ENCODE data around the gene SRP68.
"Not testable (repeated sequence)": the region's sequence is repeated elsewhere in the genome, so short reads cannot be mapped to it uniquely, and the experiment has no call there.

SRP68 gene

DNA sequence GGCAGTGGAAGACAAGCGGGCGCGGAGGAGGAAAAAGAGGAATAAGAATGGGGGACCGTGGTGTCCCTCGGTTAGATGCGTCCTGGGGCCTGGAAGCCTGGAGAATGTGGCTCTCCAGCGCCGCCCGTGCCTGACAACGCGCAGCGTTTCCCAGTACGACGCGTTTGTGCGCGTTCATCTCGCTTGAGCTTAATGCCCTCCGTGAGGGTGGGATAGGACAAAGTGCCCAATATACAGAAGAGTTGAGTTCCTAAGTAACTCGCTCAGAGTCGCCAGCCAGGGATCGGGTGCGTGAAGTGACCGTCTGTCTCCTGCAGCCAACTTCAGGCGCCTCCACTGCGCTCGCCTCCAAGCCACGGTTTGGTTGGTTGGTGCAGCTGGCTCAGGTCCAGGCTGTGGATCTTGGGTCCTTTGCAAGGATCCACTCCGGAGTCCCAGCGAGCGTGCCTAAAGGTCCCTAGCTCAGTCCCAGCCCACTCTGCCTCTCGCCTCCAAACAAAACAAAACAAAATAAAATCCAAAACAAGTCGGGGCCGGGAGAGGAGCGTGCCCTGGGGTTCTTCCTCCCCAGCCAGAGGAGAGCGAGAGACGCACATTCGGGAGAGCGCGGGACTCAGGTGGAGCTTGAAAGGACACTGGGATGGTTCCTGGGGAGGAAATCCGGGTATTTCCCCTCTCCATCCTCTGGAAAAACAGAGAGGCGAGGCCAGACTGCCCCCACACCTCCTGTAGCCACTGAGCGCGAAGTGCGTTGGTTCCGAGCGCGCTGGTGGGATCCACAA is 3.2 kb upstream of the SRP68 start:
- peaks cover 48% of the 10 kb centered on the region for H3K4me1 Mint-ChIP-seq
- no peak overlapping the region for H3K27ac Mint-ChIP-seq
- peaks cover 3% of the 10 kb centered on the region for H3K36me3 Mint-ChIP-seq (ENCODE audit: low read depth)
- no peaks in the 10 kb centered on the region for H3K9me3 Mint-ChIP-seq
- peak; percentile 16 for DNase-seq
- H3K27me3 Mint-ChIP-seq = peaks cover 54% of the 10 kb centered on the region
- ATAC-seq = no peak
- peak overlapping the region; percentile 53 for H3K4me3 Mint-ChIP-seq

DNA sequence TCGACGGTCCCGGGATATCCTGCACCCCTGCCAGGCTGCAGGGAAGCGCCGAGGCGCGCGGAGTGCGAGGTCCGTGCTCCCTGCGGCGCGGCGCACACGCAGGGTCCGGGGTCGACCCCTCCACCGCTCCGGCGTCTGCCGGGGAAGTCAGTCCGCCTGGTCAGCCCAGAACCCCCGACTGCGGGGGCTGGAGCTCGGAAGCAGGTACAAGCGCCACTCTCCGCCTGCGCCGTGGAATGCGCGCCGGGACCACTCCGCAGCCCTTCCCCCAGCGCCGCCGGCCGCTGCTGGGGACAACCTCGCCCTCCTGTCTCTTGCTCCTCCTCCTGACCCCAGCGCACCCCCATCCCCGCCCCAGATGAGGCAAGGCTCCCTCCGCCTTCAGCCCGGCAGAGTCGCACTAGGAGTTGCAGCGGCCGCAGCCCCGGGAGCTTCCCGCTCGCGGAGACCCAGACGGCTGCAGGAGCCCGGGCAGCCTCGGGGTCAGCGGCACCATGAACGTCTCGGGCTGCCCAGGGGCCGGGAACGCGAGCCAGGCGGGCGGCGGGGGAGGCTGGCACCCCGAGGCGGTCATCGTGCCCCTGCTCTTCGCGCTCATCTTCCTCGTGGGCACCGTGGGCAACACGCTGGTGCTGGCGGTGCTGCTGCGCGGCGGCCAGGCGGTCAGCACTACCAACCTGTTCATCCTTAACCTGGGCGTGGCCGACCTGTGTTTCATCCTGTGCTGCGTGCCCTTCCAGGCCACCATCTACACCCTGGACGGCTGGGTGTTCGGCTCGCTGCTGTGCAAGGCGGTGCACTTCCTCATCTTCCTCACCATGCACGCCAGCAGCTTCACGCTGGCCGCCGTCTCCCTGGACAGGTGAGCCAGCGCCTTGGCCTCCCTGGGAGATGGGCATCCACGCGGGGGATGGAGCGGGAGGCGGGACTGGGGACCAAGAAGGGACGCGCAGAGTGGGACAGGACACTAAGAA is 2.4 kb upstream of the SRP68 start, which contains the start of gene GALR2:
TSS of gene GALR2 (plus strand) at position 392 of the 974 bp plus-strand sequence. CDS start at position 495, 103 bp downstream.
- H3K27me3 Mint-ChIP-seq = peaks cover 54% of the 10 kb centered on the region

DNA sequence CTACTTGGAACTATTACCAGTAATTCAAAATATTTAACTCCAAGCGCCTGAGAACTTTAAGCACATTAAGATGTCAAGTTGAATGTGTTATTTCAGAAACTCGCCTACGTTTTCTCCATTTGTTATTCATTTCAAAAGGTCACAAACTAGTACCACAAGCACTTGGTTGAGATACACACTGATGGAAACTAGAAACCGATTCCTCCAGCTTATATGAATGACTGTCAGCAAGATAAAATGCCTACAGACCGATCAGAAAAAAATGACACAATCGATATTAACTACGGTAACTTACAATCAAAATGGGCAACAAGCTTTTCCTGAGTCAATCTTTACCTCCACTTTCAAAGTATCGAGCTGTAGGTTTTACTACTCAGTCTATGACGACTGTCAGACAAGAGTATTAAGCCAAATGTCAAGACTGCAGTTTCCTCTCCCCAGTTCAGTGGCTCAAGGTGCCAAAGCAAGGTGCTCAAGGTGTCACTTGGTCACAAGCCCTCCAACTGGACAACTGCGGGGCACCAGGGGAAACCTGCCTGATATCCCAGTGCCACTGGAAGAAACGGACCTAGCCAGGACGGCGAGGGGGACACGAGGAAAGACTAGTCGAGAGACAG is 678 bp downstream of the SRP68 start:
- Mint-ChIP-seq H3K27ac (peak overlapping the region; percentile 98), H3K36me3 (ENCODE audit: low read depth) (peaks cover 26% of the 10 kb centered on the region), H3K9me3 (no peaks in the 10 kb centered on the region), H3K4me3 (peak overlapping the region; percentile 91), H3K4me1 (peaks cover 44% of the 10 kb centered on the region), H3K27me3 (peaks cover 27% of the 10 kb centered on the region)
- DNase-seq (peak; percentile 46), ATAC-seq (peak; percentile 72)

More for the DNA sequence above, 2.4 kb upstream of the SRP68 start, which contains the start of gene GALR2:
- no peak for ATAC-seq
- Mint-ChIP-seq H3K36me3 (ENCODE audit: low read depth) (peaks cover 10% of the 10 kb centered on the region), H3K4me3 (peak within 1 kb of the TSS; percentile 53), H3K27ac (no peak within 1 kb of the TSS), H3K9me3 (no peaks in the 10 kb centered on the region), H3K4me1 (peaks cover 55% of the 10 kb centered on the region)
- DNase-seq = no peak

DNA sequence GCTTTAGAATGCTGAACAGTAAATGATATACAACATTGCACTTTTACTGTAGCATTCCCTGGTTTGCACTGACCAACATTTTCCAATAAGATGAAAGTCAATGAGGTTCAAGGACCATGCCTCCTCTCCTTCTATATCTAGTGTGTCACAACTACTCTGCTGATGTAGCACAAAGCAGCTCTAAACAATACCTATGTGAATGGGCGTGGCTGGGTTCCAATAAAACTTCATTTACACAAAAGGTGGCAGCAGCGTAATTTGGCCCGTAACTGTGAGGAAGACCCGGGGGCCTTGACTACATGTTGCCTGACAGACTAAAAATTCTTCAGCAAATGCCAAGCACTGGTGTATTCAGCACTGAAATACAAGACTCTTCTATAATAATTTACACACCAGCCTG is 6.5 kb downstream of the SRP68 start:
- no peak for DNase-seq
- Mint-ChIP-seq H3K36me3 (ENCODE audit: low read depth) (peaks cover 63% of the 10 kb centered on the region), H3K4me3 (no peak overlapping the region), H3K27ac (peak overlapping the region; percentile 52), H3K4me1 (peaks cover 32% of the 10 kb centered on the region), H3K27me3 (no peaks in the 10 kb centered on the region), H3K9me3 (no peaks in the 10 kb centered on the region)
- ATAC-seq = no peak

- Mint-ChIP-seq H3K27me3 (no peaks in the 10 kb centered on the region), H3K9me3 (no peaks in the 10 kb centered on the region), H3K4me1 (peaks cover 22% of the 10 kb centered on the region), H3K27ac (peak overlapping the region; percentile 36), H3K36me3 (ENCODE audit: low read depth) (peaks cover 66% of the 10 kb centered on the region), H3K4me3 (no peak overlapping the region)
- peak; percentile 52 for ATAC-seq
- peak; percentile 19 for DNase-seq
Observed at GRCh38 chr17:76063875-76064546, 8.3 kb downstream of the SRP68 start.

- not testable (repeated sequence) for DNase-seq, H3K9me3 Mint-ChIP-seq, H3K27ac Mint-ChIP-seq, ATAC-seq, H3K4me3 Mint-ChIP-seq, H3K27me3 Mint-ChIP-seq
- Mint-ChIP-seq H3K36me3 (ENCODE audit: low read depth) (peaks cover 58% of the 10 kb centered on the region), H3K4me1 (peaks cover 15% of the 10 kb centered on the region)
Observed at GRCh38 chr17:76058264-76058663, 14.1 kb downstream of the SRP68 start.

- Mint-ChIP-seq H3K36me3 (ENCODE audit: low read depth) (peaks cover 52% of the 10 kb centered on the region), H3K4me3 (no peak overlapping the region), H3K4me1 (peaks cover 16% of the 10 kb centered on the region), H3K9me3 (no peaks in the 10 kb centered on the region), H3K27ac (no peak overlapping the region), H3K27me3 (no peaks in the 10 kb centered on the region)
- DNase-seq = no peak
- ATAC-seq = no peak
Observed at GRCh38 chr17:76056882-76057281, 15.4 kb downstream of the SRP68 start.

GRCh38 chr17:76054112-76054476 is 18.2 kb downstream of the SRP68 start:
- Mint-ChIP-seq H3K4me1 (peaks cover 28% of the 10 kb centered on the region), H3K27ac (peak overlapping the region; percentile 25), H3K9me3 (no peaks in the 10 kb centered on the region), H3K4me3 (no peak overlapping the region), H3K36me3 (ENCODE audit: low read depth) (peaks cover 52% of the 10 kb centered on the region), H3K27me3 (no peaks in the 10 kb centered on the region)
- DNase-seq (no peak), ATAC-seq (no peak)

- H3K27me3 Mint-ChIP-seq = no peaks in the 10 kb centered on the region
- peaks cover 52% of the 10 kb centered on the region for H3K36me3 Mint-ChIP-seq (ENCODE audit: low read depth)
- peak; percentile 50 for ATAC-seq
Observed at GRCh38 chr17:76053246-76054111, 18.8 kb downstream of the SRP68 start.

DNA sequence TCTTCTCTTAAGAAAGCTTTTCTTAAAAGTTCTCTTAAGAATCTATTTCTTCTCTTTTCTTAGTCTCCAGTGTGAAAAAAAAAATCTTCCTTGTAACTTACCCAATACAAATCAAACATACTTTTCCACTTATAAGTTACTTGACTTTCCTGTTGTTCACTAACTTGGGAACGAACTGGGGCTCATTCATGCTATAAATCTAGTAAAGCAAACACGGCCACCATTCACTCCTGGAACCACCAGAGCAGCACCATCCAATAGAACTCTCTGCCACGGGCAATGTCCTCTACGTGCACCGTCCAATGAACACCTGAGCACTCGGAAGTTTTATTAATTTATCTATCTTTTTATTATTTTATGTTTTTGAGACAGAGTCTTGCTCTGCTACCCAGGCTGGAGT is 20.8 kb downstream of the SRP68 start:
- H3K4me3 Mint-ChIP-seq = no peak overlapping the region
- DNase-seq (no peak), ATAC-seq (no peak)
- H3K9me3 Mint-ChIP-seq = no peaks in the 10 kb centered on the region
- H3K36me3 Mint-ChIP-seq (ENCODE audit: low read depth) = peaks cover 49% of the 10 kb centered on the region
- H3K4me1 Mint-ChIP-seq = peaks cover 29% of the 10 kb centered on the region
- no peaks in the 10 kb centered on the region for H3K27me3 Mint-ChIP-seq
- H3K27ac Mint-ChIP-seq = no peak overlapping the region

More at GRCh38 chr17:76053246-76054111, 18.8 kb downstream of the SRP68 start:
- peak overlapping the region; percentile 25 for H3K27ac Mint-ChIP-seq
- peaks cover 29% of the 10 kb centered on the region for H3K4me1 Mint-ChIP-seq
- H3K9me3 Mint-ChIP-seq = no peaks in the 10 kb centered on the region
- no peak for DNase-seq
- no peak overlapping the region for H3K4me3 Mint-ChIP-seq

DNA sequence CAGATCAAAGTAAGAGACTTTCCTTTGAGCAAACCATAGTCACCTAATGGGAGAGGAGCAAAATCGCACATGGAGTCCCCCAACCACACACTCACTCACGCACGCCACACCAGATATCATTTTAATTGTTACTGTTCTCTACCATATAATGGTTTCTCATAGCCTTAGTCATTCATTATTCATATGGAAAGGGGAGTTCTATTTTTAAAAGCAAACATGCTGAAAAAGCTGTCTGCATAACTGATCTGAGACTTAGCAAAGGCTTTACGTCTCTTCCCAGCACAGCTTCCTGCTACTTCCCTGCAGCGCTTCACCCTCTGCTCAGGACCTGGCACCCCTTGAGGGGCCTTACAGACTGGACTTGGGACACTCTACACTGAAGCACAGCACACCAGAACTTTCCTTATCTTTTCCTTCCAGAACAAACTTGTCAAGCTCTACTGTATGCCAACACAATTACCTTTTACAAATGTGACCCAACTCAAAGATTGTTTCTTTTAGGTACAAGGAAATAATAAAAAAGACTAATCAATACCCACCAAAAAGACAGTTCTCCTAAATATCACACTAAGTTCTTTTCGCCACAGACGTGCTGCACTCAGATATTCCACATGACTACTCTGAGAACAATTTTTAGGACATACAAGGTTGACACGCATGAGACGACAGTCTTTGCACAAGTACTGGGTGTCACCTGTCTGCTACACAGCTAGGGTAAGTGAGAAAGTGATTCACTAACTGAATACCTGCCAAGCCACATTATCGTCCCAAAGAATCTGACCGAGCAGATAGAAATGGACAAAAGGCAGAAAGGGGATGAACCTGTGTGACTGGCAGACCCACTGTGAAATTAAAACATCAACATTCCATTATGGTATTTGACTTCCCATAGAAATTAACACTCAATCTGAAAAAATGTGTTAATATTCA is 21.5 kb downstream of the SRP68 start:
- Mint-ChIP-seq H3K36me3 (ENCODE audit: low read depth) (peaks cover 46% of the 10 kb centered on the region), H3K27me3 (no peaks in the 10 kb centered on the region), H3K27ac (peak overlapping the region; percentile 16), H3K9me3 (no peaks in the 10 kb centered on the region), H3K4me3 (no peak overlapping the region), H3K4me1 (peaks cover 29% of the 10 kb centered on the region)
- ATAC-seq = no peak
- DNase-seq = no peak

GRCh38 chr17:76049836-76050537 is 22.3 kb downstream of the SRP68 start:
- no peaks in the 10 kb centered on the region for H3K9me3 Mint-ChIP-seq
- ATAC-seq = no peak
- no peak for DNase-seq
- H3K36me3 Mint-ChIP-seq (ENCODE audit: low read depth) = peaks cover 52% of the 10 kb centered on the region
- H3K4me3 Mint-ChIP-seq = no peak overlapping the region
- no peaks in the 10 kb centered on the region for H3K27me3 Mint-ChIP-seq
- peaks cover 29% of the 10 kb centered on the region for H3K4me1 Mint-ChIP-seq
- peak overlapping the region; percentile 16 for H3K27ac Mint-ChIP-seq

All from activated naive CD8-positive, alpha-beta T cell treated with anti-CD3 and anti-CD28 coated beads, Interleukin-2, amount 50 U/mL, for 24 hours (primary cell).